Measurements from ENCODE around the gene UBALD2. TPM values are rescaled to one million over a fixed set of nuclear protein-coding genes. Genes with fewer than 3 reads are reported as not detected.

Gene UBALD2
- total and polyA plus RNA-seq, 2 donors (not counting 1 experiment from before 2014, with no cell fraction given) = 4.1 to 7.3 TPM

- Histone ChIP-seq H3K9ac (ENCODE audit: insufficient read depth, low read length) (no peak overlapping the region), H3K27me3 (ENCODE audit: control insufficient read depth, insufficient read depth, low read length) (peaks cover 6% of the 10 kb centered on the region), H3K4me2 (ENCODE audit: extremely low read depth, insufficient read depth, low read length) (no peak overlapping the region), H3K9me3 (ENCODE audit: control insufficient read depth, insufficient read depth, low read depth, low read length) (no peaks in the 10 kb centered on the region), H3K27ac (ENCODE audit: insufficient read depth, low read length) (no peak overlapping the region), H3K36me3 (ENCODE audit: control insufficient read depth, insufficient read depth, low read length) (no peaks in the 10 kb centered on the region), H3K79me2 (ENCODE audit: control insufficient read depth, insufficient read depth, low read length) (no peaks in the 10 kb centered on the region), H2AFZ (ENCODE audit: low read length) (no peak overlapping the region), H4K20me1 (ENCODE audit: control insufficient read depth, extremely low read depth, insufficient read depth, low read length) (no peaks in the 10 kb centered on the region), H3K4me3 (replicated peaks in 1 of 4; ENCODE audit: control extremely low read depth in 1 of 4, insufficient read depth in 1 of 4, low read depth in 3 of 4, low read length in 4 of 4) (no peak overlapping the region), H3K4me1 (ENCODE audit: control insufficient read depth, extremely low read depth, insufficient read depth, low read length) (peaks cover under 1% of the 10 kb centered on the region)
- TF ChIP-seq, protein P1, sequence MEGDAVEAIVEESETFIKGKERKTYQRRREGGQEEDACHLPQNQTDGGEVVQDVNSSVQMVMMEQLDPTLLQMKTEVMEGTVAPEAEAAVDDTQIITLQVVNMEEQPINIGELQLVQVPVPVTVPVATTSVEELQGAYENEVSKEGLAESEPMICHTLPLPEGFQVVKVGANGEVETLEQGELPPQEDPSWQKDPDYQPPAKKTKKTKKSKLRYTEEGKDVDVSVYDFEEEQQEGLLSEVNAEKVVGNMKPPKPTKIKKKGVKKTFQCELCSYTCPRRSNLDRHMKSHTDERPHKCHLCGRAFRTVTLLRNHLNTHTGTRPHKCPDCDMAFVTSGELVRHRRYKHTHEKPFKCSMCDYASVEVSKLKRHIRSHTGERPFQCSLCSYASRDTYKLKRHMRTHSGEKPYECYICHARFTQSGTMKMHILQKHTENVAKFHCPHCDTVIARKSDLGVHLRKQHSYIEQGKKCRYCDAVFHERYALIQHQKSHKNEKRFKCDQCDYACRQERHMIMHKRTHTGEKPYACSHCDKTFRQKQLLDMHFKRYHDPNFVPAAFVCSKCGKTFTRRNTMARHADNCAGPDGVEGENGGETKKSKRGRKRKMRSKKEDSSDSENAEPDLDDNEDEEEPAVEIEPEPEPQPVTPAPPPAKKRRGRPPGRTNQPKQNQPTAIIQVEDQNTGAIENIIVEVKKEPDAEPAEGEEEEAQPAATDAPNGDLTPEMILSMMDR (conservative IDR thresholded peaks at IDR 0.05 in 1 of 2, IDR thresholded peaks at IDR 0.05 in 1 of 2; ENCODE audit: low read depth in 1 of 2, low read length in 2 of 2) = no peak
- TF ChIP-seq EZH2 (IDR thresholded peaks at IDR 0.05; ENCODE audit: low read length, missing control alignments) = no peak
- DNase-seq (ENCODE audit: low read depth in 2 of 2) = peak in 1 of 2 donors; percentile 88
Measured at GRCh38 chr17:76246080-76247066, 18.8 kb upstream of the UBALD2 start.

DNA sequence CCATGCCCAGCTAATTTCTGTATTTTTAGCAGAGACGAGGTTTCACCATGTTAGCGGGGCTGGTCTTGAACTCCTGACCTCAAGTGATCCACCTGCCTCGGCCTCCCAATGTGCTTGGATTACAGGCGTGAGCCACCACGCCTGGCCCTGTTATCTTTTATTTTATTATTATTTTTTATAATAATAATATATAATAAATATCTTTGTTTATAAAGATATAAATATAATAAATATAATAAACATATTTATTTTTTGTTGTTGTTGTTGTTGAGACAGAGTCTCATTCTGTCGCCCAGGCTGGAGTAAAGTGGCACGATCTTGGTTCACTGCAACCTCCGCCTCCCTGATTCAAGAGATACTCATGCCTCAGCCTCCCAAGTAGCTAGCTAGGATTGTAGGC, 17.8 kb upstream of the UBALD2 start:
- Histone ChIP-seq H3K9ac (ENCODE audit: insufficient read depth, low read length) (no peak overlapping the region), H3K27me3 (ENCODE audit: control insufficient read depth, insufficient read depth, low read length) (peaks cover 6% of the 10 kb centered on the region), H3K36me3 (ENCODE audit: control insufficient read depth, insufficient read depth, low read length) (no peaks in the 10 kb centered on the region), H4K20me1 (ENCODE audit: control insufficient read depth, extremely low read depth, insufficient read depth, low read length) (no peaks in the 10 kb centered on the region), H2AFZ (ENCODE audit: low read length) (no peak overlapping the region), H3K27ac (ENCODE audit: insufficient read depth, low read length) (no peak overlapping the region), H3K79me2 (ENCODE audit: control insufficient read depth, insufficient read depth, low read length) (no peaks in the 10 kb centered on the region), H3K4me1 (ENCODE audit: control insufficient read depth, extremely low read depth, insufficient read depth, low read length) (peaks cover 5% of the 10 kb centered on the region), H3K4me2 (ENCODE audit: extremely low read depth, insufficient read depth, low read length) (no peak overlapping the region), H3K9me3 (ENCODE audit: control insufficient read depth, insufficient read depth, low read depth, low read length) (no peaks in the 10 kb centered on the region), H3K4me3 (replicated peaks in 1 of 4; ENCODE audit: control extremely low read depth in 1 of 4, insufficient read depth in 1 of 4, low read depth in 3 of 4, low read length in 4 of 4) (no peak overlapping the region)
- TF ChIP-seq, protein P1 (conservative IDR thresholded peaks at IDR 0.05 in 1 of 2, IDR thresholded peaks at IDR 0.05 in 1 of 2; ENCODE audit: low read depth in 1 of 2, low read length in 2 of 2) = no peak
- TF ChIP-seq EZH2 (IDR thresholded peaks at IDR 0.05; ENCODE audit: low read length, missing control alignments) = no peak
- no peak for DNase-seq (ENCODE audit: low read depth in 2 of 2)

DNA sequence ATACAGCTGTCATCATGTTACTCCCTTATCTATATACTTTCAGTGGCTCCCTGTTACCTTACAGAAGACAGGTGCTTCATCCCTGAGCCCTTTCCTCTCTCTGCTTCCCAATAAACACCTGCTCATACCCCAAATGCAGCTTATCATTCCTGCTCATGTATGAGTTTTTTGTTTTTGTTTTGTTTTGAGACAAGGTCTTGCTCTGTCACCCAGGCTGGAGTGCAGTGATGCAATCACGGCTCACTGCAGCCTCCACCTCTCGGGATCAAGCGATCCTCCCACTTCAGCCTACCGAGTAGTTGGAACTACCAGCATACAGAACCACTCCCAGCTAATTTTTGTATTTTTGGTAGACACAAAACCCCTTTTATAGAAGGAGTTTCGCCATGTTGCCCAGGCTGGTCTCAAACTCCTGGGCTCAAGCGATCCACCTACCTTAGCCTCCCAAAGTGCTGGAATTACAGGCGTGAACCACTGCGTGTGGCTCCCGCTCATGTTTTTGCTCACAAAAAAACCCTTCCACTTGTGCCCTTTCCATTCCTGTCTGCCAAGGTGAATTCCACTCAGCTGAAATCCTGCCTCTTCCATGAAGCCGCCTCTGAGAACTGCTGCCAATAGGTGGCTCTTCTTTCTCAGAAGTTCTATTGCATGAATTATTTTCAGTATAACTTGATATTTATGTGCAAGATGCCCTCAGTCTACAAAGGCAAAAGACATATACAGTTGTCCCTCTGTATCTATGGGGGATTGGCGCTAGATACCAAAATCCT, 16.9 kb upstream of the UBALD2 start:
- no peak overlapping the region for H3K4me2 ChIP-seq (ENCODE audit: extremely low read depth, insufficient read depth, low read length)
- no peak overlapping the region for H3K27ac ChIP-seq (ENCODE audit: insufficient read depth, low read length)
- no peaks in the 10 kb centered on the region for H3K36me3 ChIP-seq (ENCODE audit: control insufficient read depth, insufficient read depth, low read length)
- H3K4me3 ChIP-seq (replicated peaks in 1 of 4; ENCODE audit: control extremely low read depth in 1 of 4, insufficient read depth in 1 of 4, low read depth in 3 of 4, low read length in 4 of 4) = no peak overlapping the region
- no peak overlapping the region for H3K9ac ChIP-seq (ENCODE audit: insufficient read depth, low read length)
- no peaks in the 10 kb centered on the region for H3K9me3 ChIP-seq (ENCODE audit: control insufficient read depth, insufficient read depth, low read depth, low read length)
- peaks cover 6% of the 10 kb centered on the region for H3K27me3 ChIP-seq (ENCODE audit: control insufficient read depth, insufficient read depth, low read length)
- DNase-seq (ENCODE audit: low read depth in 2 of 2) = no peak
- no peaks in the 10 kb centered on the region for H4K20me1 ChIP-seq (ENCODE audit: control insufficient read depth, extremely low read depth, insufficient read depth, low read length)
- no peak overlapping the region for H2AFZ ChIP-seq (ENCODE audit: low read length)
- H3K79me2 ChIP-seq (ENCODE audit: control insufficient read depth, insufficient read depth, low read length) = no peaks in the 10 kb centered on the region
- TF ChIP-seq EZH2 (IDR thresholded peaks at IDR 0.05; ENCODE audit: low read length, missing control alignments) = no peak
- TF ChIP-seq, protein P1 (conservative IDR thresholded peaks at IDR 0.05 in 1 of 2, IDR thresholded peaks at IDR 0.05 in 1 of 2; ENCODE audit: low read depth in 1 of 2, low read length in 2 of 2) = peak in 1 of 2 donors; percentile 26
- peaks cover 8% of the 10 kb centered on the region for H3K4me1 ChIP-seq (ENCODE audit: control insufficient read depth, extremely low read depth, insufficient read depth, low read length)
